Chondrocyte (in vitro differentiated cells): ENCODE data around the gene TDRKH. TPM values are rescaled to one million over a fixed set of nuclear protein-coding genes. Genes with fewer than 3 reads are reported as not detected.

Experiments used
- DNase-seq: peaks from one replicate; pipeline ENCODE4 v3.0.0; 2021; ENCODE audit warnings: mixed read lengths, low spot score
- H3K27ac Mint-ChIP-seq: one replicate; pipeline ENCODE4 v1.8.0; 2021; ENCODE audit warnings: mild to moderate bottlenecking, moderate library complexity, mixed read lengths; ENCODE audit not compliant: unreplicated experiment
- H3K27me3 Mint-ChIP-seq: 2 replicates; pipeline ENCODE4 v1.8.0; 2021; ENCODE audit warnings: low read depth, mixed read lengths
- H3K36me3 Mint-ChIP-seq: 2 replicates; pipeline ENCODE4 v1.8.0; 2021; ENCODE audit warnings: low read depth, mixed read lengths
- H3K4me1 Mint-ChIP-seq: 2 replicates; pipeline ENCODE4 v1.8.0; 2021; ENCODE audit warnings: low read depth, mild to moderate bottlenecking, mixed read lengths
- H3K4me3 Mint-ChIP-seq: one replicate; pipeline ENCODE4 v1.8.0; 2021; ENCODE audit warnings: mild to moderate bottlenecking, moderate library complexity, mixed read lengths; ENCODE audit not compliant: unreplicated experiment
- H3K9me3 Mint-ChIP-seq: 2 replicates; pipeline ENCODE4 v1.8.0; 2021; ENCODE audit warnings: low read depth, mixed read lengths
- CTCF ChIP-seq: fragments of 200-600 bp; sonication (generic); IDR thresholded peaks from 2 replicates; pipeline ENCODE4 v1.5.0; 2021; ENCODE audit warnings: antibody characterized with exemption, mild to moderate bottlenecking, moderate library complexity
- total RNA-seq: library from RNA; stranded (reverse); gene quantifications from 3 replicates; pipeline ENCODE4 v1.2.1, GENCODE V29; 2021

Gene TDRKH
- total RNA-seq, 1 donor from 2014 or later: 6.8 TPM

- DNase-seq: no peak
- no peaks in the 10 kb centered on the region for H3K36me3 Mint-ChIP-seq
- H3K27ac Mint-ChIP-seq: peak overlapping the region; percentile 45
- TF ChIP-seq CTCF: no peak
- H3K9me3 Mint-ChIP-seq: no peaks in the 10 kb centered on the region
- H3K4me3 Mint-ChIP-seq: no peak overlapping the region
- peaks cover 10% of the 10 kb centered on the region for H3K4me1 Mint-ChIP-seq
- H3K27me3 Mint-ChIP-seq: peaks cover 19% of the 10 kb centered on the region
These were observed 42.1 kb upstream of the TDRKH start for GRCh38 chr1:151832318-151832980.

GRCh38 chr1:151831605-151832004 is 41.3 kb upstream of the TDRKH start, which contains the start of gene RORC:
Gene RORC, minus strand, starts transcription at chr1:151831802. Its CDS starts 38 bp downstream, at chr1:151831764.
- Mint-ChIP-seq H3K4me3 (no peak within 1 kb of the TSS), H3K27me3 (peaks cover 15% of the 10 kb centered on the region), H3K27ac (no peak within 1 kb of the TSS), H3K9me3 (no peaks in the 10 kb centered on the region), H3K4me1 (peaks cover 10% of the 10 kb centered on the region), H3K36me3 (no peaks in the 10 kb centered on the region)
- no peak for TF ChIP-seq CTCF
- no peak for DNase-seq

GRCh38 chr1:151831256-151831591 is 40.9 kb upstream of the TDRKH start:
- no peak for DNase-seq
- Mint-ChIP-seq H3K4me3 (no peak overlapping the region), H3K27ac (no peak overlapping the region), H3K4me1 (peaks cover 10% of the 10 kb centered on the region), H3K9me3 (no peaks in the 10 kb centered on the region), H3K36me3 (no peaks in the 10 kb centered on the region), H3K27me3 (peaks cover 11% of the 10 kb centered on the region)
- no peak for TF ChIP-seq CTCF

GRCh38 chr1:151830055-151830454 is 39.8 kb upstream of the TDRKH start:
- Mint-ChIP-seq H3K4me1 (peaks cover 10% of the 10 kb centered on the region), H3K9me3 (no peaks in the 10 kb centered on the region), H3K27ac (no peak overlapping the region), H3K4me3 (no peak overlapping the region), H3K27me3 (peaks cover 10% of the 10 kb centered on the region), H3K36me3 (no peaks in the 10 kb centered on the region)
- DNase-seq: no peak
- TF ChIP-seq CTCF: no peak

GRCh38 chr1:151829352-151830046 is 39.2 kb upstream of the TDRKH start:
- Mint-ChIP-seq H3K27me3 (peaks cover 10% of the 10 kb centered on the region), H3K4me1 (peaks cover 10% of the 10 kb centered on the region), H3K4me3 (no peak overlapping the region), H3K9me3 (no peaks in the 10 kb centered on the region), H3K36me3 (no peaks in the 10 kb centered on the region), H3K27ac (no peak overlapping the region)
- no peak for DNase-seq
- no peak for TF ChIP-seq CTCF
